NCI-H82 treated with DMSO at 0.1 percent for 48 hours (cell line): ENCODE data around the gene TUT1.
"Not testable (repeated sequence)": the region's sequence is repeated elsewhere in the genome, so short reads cannot be mapped to it uniquely, and the experiment has no call there.

Source experiments
- DNase-seq: peaks from one replicate; lab custom pipeline; 2025; ENCODE audit not compliant: unreplicated experiment; lab: John Stamatoyannopoulos, UW

TUT1 gene

DNA sequence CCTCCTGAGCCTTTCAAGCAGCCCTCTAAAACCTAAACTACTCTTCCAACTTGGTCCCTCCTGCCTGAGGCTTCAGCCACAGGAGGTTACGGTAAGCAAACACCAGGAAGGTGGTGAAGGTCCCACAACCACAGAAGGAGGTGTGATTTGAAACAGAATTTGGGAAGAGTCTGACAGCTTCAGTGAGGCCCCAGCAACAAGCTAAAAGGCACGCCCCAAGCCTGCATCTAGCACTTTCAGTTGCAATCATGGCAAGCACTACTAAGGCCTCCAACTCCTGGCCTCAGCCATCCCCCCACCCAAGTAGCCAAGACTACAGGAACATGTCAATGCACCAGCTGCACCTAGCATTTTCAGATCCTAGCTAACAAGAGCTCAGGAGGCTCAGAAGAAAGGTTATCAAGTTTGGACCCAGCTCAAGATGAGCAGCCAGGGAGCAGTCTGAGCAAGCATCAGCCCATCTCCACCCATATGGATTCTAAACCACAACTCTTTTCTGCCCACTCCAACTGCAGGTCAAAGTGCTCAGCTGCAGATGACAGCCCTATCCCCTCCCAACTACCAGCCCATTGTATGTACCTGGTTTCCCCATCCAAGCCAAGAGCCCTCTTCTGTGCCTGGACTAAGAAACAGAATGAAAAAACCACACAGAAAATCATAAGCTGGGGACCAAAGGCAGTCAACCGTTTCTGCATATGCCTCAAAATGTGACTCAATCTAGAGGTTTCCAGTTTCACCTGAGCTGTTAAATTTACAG, 34.3 kb downstream of the TUT1 start:
- DNase-seq: no peak

DNA sequence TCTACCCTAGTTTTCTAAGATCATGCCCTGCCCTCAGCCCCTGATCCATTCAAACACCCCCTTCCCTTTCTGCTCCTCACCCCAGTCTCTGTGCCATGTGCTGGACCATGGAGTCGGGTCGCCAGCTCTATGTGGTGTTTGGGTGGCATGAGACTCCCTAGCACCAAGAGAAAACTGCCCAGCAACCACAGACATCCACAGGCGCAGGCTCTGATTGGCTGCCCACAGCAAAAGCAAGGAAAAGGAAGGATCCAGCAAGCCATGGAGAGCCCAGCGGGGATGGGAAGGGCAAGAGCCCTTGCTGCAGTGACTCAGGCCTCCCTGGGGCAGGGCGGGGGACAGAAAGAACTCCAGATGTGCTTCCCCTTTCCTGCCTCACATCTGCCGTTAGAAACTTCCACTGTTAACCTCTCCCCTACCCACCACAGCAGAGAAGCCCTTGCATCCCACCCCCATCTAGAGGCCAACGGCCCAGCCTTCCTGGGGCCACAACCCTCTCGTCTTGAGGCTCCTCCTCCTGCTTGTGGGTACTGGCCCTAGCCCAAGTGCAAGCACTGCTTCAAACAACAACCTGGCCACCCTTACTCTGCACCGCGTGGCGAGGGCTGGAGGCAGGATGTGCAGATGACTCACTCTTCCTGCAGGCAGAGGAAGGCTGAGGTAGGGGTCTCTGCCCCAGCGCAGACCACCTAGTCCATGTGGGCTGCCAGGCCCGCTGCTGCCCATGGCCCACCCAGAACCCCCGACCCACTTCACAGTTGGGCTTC, 35.0 kb downstream of the TUT1 start:
- DNase-seq: peak; percentile 37

DNA sequence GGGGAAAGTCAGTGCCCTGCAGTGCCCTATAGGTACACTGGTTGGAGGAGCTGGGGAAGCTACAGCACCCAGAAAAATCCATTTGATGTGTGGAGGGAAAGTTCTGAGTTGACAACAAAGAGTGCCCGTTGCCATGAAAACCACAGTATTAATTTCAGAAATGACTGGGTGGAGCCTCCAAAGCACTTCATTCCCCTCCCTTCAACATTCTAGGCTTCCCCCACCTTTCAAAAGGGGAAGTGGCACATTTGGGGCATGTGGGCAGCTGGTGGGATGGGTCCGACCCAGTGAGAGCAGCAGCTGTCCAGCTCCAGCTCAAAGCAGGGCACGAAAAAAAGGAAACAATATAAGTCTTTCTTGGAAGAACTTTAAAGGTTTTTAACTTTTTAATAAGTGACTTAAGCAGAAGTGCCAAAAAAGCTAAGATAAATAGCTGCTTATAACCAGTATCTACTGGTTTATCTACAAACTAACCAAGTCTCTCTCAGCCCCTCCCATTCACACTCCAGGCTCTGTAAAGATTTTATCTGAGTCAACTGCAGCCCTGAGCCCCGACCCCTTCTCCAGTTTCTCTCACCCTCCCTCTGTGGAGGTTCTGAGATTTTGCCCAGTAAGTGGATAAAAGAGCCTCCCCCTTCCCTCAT, 35.7 kb downstream of the TUT1 start:
- no peak for DNase-seq

DNA sequence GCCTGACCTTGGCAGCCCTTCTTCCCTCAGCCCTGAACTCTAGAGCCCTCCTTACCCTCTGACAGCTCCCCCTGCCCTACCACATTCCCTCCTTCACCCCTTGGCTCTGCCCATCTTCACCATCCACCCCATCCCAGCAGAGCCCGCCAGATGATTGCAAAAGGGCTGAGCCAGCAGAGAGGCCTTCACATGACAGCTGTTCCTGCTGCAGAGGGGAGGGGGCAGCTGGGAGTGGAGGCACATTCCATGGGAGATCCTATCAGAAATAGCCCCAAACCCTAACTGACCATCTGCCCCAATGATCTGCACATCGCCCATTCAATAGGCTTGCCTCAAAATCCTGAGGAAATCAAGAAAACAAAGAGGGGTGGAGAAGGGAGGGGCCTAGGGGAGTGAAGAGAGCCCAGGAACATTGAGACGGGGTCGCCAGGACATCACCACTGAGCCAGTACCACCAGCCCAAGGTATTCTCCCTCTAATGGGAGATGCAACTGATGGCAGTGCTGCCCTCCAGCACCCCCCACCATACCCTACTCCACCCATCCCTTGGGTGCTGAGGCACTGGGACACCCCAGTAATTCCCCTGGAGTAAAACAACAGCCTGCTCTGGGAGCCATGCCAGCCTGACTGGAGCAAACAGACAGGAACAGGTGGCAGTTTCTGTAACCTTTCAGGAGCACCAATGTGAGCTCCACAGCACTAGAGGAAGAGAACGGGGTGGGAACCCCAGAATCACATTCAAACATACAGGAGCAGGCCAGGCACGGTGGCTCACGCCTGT, 36.7 kb downstream of the TUT1 start:
- DNase-seq: no peak

DNA sequence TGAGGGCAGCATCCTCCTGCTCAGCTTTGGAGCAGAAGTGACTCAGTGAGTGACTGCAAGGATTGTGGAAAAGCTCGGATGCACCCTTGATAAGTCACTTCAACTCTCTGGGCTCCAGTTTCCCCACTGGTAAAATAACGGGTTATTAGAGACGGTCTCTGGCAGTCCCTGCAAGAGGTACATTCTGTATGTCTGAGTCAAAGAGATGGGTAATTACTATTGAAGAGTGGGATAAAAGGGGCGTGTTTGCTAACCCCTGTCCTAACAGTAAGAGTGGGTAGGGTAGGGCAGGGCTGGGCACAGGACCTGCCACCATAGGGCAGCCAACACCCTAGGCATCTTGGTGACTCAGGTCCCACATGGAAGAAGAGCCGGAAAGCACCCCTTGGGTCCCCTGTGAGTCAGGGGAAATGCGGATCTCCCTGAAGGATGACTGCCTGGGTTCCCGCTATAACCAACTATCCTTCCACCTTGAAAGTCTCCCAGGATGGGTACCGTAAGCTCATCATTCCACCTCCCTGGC, 37.4 kb downstream of the TUT1 start:
- no peak for DNase-seq

DNA sequence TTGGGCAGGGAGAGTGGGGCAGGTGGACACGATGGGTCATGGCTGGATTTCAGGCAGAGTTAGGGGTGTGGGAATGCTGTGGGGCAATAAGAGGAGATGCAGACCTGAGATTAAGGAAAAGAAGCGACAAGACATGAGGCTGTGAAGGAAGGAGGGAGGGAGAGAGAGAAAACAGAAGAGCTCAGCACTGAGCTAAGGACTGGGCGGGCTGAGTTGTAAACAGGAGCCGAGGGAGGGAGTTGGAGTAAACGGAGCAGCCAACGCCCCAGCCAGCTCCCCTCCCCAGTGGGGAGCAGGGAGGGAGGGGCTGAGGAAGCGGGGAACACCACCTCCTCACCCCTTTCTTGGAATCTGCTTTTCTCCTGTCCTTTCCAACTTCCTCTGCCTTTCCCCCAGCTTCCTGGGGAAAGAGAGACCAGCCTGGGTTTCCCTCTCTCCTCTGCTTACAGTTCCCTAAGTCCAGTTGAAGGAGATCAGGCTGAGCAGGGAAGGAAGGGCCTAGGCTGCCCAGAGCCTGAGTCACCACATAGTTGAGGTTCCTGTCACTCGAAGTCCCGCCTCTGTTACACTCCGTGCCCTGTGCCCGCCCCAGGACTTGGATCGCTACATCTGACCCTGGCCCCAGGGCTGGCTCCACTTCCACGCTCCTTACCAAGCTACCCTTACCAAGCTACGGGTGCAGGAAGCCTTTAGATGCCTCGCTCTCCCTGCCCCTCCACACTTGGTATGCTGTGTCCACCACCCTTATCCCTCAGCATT, 38.1 kb downstream of the TUT1 start:
- peak; percentile 63 for DNase-seq

DNA sequence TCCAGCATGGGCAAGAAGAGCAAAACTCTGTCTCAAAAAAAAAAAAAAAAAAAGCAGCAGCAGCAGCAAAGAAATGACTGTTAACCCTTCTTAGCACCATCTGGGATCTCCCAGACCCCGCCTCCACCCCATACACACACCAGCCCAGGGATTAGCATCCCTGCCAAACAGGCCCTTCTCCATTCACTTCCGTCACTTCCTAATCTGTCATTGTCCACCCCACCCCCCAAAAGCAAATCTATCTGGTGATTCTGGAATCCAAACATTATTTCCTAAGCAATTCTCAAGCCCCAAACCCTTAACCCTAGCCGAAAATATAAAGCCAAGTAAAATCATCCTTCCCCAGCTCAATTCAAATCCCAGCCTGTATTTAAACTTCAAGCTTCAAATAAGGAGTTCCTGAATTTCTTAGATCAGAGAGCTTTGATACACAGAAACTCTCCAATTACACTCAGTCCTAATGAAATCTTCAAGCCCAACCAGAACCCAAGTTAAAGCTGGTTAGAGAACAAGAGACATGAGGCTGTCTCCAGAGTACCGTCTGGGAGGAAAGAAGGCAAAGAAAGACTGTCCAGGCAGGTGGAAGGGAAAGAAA, 38.7 kb downstream of the TUT1 start:
- DNase-seq: peak; percentile 80

DNA sequence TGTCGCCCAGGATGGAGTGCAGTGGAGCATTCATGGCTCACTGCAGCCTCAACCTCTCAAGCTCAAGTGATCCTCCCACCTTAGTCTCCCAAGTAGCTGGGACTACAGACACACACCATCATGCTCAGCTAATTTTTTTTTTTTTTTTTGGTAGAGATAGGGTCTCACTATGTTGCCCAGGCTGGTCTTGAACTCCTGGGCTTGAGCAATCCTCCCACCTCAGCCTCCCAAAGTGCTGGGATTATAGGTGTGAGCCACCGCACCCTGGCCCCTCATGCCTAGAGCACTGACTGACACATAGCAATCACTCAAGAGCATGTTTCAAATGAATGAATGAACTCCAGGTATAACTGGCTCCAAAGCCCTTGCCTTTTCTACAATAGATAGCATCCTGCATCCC, 40.8 kb downstream of the TUT1 start:
- not testable (repeated sequence) for DNase-seq

DNA sequence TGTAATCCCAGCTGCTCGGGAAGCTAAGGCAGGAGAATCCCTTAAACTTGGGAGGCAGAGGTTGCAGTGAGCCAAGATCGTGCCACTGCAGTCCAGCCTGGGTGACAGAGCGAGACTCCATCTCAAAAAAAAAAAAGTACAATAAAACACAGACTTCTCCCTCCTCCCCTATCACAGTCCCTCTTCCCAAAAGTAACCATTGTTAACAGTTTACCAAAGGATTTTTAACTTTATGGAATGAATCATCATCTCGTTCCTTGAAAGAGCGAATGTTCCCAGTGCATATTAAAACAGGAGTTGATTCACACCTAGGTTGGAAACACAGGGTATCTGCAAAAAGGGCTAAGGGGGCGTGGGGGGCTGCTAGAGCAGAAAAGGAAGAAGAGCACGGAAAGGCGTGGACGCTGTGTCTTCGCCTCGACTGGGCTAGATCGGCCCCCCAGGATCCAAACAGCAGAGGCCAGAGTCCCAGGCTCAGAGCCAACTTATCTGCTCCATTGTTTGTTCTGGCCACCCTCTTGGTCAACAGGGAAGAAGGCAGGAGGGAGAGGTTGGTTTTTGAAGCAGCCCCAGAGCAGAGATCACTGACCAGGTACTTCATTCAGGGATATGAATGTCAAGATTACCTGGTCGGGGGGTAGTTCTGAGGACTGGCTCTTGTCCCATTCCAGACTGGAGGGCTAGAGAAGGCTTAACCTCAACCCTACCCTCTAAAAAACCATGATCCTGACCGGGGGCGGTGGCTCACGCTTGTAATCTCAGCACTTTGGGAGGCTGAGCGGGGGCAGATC, 42.6 kb downstream of the TUT1 start:
- no peak for DNase-seq

DNA sequence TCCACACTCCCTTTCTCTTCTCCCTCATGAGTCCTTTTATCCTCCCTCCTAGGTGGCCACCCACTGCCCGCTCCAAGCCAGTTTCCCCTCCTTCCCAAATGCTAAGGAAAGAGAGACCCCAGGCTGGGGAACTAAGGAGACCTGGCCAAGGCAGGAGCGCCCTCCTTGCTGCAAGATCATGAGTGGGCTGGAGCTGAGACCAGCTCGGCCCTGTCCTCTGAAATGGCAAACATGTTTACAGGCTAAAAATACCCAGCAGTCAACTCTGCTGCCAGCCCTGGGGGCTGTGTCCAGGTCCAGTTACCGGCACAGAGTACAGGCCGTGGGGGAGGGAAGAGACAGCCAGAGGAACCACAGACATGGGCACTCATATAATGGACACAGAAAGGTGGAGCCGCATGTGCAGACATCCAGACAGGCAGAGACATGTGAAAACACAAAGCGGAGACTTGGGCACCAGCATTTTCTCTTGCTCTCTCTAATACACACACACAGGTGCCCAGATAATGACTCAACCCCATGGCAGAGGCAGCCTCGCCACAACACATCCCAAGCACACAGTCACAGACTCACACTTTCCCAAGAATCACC, 43.5 kb downstream of the TUT1 start:
- DNase-seq: no peak

DNA sequence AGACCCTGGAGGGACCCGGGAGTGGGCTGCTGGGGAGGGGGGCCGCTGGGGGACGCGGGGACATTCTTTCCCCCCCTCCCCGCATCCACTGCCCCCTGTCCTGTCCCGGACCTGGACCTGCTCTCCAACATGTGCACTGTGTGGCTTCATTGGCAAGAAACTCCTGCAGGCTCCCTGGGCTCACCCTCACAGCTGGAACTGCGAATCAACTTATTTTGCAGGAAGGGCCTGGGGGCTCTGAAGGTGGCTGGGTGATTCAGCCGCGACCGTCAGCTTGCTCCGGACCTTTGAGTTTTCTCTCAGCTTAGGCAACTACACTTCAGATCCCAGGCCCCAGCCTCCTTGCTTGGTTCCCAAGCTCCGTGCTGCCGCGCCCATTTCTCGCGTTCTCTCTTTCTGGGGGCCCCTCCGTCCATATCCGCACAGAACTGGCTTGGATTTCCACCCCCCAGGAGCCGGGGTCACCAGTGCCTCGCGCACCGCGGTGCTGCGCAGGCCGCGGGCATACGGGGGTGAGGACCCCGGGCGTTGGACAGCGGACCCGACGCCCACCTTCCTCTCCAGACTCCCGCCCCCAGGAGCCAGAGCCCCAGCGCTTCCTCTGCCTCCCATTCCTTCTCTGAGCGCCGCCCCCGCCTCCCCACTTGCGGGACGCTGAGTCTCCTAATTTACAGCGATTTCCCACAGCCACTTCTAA, 44.2 kb downstream of the TUT1 start:
- no peak for DNase-seq

DNA sequence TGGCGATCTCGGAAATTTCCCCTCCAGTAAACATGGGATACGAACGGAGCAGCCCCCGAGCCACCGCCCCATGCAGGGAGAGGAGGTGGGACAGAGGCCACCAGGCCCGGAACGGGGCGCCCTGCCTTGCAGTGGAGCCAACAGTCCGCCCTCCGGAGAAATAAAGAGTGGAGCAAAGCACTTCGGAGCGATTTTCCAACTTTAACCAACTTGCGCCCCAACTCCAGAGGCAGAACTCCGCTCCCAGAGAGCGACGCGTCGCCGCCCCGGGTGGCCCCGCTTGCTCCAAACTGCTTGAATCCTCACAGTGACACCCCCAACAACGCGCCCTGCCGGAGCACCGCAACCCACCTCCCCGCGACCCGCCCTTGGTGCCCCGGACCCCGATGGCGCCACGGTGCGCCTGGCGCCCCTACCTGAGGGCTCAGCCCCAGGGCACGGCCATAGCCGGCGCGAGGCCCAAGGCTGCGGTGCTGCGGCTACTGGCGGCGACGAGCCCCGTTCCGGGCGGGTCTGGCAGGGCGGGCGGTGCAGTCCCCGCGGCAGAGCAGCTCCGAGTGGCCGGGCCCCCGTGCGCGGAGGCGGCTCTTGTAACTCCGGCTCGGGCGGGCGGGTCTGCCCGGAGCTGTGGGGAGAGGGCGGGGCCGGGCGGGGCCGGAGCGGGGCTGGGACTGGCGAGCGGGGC, 44.9 kb downstream of the TUT1 start, which contains the start of gene AHNAK:
Gene AHNAK, minus strand, starts transcription at position 563 of the 685 bp plus-strand sequence. CDS start 10,708 bp downstream, outside the sequence.
- DNase-seq: no peak

DNA sequence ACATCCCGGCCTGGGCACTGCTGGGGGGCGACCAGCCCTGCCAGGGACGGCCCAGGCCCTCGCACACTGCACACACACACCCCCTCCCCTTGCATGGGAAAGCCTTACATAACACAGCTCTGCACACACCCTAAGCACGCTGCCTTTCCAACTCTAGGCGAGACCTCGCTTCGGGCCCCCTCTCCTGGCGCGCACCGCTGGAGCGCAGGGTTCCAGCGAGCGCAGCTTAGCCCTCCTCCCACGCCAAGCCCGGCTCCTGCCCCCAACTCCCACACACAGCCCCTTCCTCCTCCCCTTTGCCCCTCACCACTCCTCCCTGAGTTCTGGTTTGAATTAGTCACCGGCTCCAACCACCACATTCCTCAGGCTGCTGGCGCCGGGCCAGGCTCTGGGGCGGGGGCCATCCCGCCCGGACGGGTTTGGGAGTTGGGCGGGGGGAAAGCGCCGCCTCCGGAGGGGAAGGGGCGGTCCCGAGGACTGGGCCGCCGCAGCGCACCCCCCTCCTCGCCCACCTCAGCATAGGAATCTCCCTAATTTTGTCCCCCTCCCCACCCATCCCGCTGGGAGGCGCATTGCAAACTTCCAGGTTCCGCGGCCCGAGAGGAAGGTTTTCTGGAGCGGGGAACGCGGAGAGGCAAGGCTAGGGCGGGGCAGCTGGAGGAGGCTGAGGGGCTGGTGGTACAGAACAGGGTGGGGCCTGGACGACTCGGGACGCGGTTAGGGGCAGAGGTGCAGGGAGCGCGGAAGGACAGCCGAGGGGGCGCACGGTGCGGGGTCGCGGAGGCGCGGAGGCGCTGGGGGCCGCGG, 45.7 kb downstream of the TUT1 start:
- no peak for DNase-seq

DNA sequence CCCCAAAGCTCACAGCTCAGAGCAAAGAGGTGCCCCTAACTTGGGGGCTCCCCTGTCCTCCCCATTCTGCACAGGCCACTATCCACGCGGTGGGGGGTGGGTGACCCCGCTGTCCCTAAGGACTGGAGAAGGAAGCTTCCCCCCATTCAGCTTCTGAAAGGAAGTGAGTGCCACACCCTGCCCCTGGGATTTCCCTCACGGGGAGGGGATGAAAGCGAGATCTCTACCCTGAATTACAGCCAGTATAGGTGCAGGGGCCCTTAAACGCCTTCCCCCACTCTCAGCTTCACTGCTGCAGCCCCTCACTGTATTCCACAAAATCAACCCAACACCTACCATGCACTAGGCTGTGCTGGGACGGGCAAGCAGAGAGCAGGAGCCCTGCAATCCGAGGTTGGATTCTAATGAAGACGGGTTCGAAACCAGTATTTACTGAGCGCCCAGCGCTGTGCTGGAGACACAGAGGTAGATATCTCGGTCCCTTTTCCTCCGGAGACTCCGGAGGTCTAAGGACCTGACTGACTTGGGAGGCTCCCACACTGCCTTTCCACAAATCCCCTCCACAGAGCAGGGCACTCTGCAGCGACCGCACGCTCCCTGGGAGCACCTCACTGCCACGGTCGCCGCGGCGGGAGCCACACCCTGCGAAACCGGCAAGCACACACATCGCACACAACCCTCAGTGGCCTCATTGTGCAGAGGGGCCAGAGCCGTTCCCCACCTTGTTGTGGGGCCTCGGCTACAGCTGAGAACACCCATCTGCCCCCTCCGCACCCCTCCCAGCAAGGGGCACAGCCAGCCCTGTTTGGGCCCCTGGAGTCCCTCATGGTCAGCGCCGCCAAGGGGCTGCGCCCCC, 46.5 kb downstream of the TUT1 start:
- DNase-seq: no peak

DNA sequence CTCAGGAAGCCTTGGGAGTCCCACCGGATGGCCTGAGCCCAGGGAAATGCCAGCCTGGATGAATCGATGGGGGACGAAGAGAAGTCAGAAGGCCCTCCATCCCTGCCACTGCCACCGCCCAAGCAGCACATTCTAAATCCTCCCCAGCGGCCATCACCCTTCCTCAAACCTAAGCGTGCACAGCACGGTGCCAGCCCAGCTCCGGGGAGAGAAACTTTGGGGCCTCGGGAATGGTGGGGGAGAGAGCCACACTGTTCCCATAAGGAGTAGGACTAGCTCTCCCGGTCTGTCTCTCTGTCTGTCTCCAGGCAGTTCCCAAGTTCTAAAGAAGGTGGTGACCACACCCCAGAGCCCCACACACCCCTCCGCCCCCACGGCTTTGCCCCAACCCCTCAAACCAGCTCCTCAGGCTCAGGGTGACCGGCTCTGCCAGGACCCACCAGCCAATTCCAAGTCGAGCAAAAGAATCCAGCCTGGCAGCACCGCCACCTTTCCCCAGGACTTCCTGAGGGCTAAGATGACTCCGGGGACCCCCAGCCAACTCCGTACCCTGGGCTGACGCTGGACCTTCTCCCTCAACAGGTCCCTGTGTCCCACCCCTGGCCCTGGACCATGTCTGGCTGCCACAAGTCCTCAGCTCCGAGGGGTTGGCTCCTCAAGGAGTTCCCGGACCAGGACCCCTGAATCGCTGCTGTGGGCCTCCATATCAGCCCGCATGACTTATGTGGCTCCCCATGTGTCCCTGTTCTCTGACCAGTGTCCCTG, 47.5 kb downstream of the TUT1 start:
- no peak for DNase-seq
